ENCODE data around the gene PRKCA.

Gene PRKCA

DNA sequence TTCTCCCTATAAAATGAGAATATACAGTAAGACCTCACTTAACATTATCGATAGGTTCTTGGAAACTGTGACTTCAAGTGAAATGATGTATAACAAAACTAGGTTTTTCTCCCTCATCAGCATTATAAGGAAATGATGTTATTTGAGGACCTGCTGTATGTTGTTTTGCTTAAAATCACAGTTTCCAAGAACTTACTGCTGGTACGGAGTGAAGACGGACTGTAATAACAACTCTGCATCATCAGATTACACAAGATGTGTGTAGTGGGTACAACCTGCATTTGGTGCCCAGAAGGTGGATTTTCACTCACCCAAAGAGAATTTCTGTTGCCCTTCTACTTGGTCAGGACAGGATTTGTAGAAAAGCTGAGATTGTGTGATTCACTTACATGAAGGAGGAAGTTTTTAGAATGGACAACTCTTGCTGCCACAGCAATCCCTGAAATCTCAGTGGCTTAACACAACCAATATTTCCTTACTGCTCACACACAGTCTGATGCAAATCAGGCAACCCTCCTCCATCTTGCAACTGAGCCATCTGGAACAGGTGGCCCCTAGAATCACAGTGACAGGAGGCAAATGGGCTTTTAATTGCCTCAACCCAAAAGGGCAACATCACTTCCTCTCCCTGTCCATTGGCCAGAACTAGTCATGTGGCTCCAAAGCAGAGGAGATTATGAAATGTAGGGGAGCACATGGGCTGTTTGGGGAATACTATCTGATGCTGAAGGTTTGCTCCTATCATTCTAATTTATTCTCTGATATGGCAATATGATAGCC is 464.9 kb downstream of the PRKCA start:
- no peak overlapping the region for H3K4me2 ChIP-seq
- no peaks in the 10 kb centered on the region for H3K36me3 ChIP-seq (ENCODE audit: insufficient read depth)
- H3K27ac ChIP-seq, result no peak overlapping the region
- no peaks in the 10 kb centered on the region for H4K20me1 ChIP-seq (ENCODE audit: insufficient read depth)
- no peak overlapping the region for H2AFZ ChIP-seq (ENCODE audit: low read depth)
- H3K4me1 ChIP-seq (ENCODE audit: low read depth, poor library complexity, severe bottlenecking), result no peaks in the 10 kb centered on the region
- no peaks in the 10 kb centered on the region for H3K79me2 ChIP-seq (ENCODE audit: insufficient read depth, low read depth)
- no peak overlapping the region for H3K4me3 ChIP-seq (IDR thresholded peaks at IDR 0.05; ENCODE audit: insufficient read depth, low read depth, low read length)
- no peak overlapping the region for H3K9ac ChIP-seq
- TF ChIP-seq, protein P1, sequence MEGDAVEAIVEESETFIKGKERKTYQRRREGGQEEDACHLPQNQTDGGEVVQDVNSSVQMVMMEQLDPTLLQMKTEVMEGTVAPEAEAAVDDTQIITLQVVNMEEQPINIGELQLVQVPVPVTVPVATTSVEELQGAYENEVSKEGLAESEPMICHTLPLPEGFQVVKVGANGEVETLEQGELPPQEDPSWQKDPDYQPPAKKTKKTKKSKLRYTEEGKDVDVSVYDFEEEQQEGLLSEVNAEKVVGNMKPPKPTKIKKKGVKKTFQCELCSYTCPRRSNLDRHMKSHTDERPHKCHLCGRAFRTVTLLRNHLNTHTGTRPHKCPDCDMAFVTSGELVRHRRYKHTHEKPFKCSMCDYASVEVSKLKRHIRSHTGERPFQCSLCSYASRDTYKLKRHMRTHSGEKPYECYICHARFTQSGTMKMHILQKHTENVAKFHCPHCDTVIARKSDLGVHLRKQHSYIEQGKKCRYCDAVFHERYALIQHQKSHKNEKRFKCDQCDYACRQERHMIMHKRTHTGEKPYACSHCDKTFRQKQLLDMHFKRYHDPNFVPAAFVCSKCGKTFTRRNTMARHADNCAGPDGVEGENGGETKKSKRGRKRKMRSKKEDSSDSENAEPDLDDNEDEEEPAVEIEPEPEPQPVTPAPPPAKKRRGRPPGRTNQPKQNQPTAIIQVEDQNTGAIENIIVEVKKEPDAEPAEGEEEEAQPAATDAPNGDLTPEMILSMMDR (conservative IDR thresholded peaks at IDR 0.05; ENCODE audit: low read depth, low read length), result no peak
- no peaks in the 10 kb centered on the region for H3K27me3 ChIP-seq (ENCODE audit: insufficient read depth, low read depth)

DNA sequence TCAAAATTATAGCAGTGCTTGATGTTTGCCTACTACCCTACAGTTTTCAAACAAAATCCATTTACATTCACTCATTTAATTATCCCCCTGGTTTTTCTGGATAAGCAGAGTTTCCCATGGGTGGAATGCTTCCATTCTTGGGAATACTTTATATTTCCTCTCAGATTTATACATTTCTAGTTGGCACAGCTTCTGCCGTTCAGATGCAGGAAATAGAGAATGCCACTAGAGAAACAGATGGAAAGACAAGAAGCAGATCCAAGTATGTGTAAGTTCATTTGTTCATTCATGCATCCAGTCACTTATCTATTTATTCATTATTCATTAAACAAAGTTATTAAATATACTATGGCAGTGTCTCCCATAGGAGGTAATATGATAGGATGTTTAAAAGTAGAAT is 467.5 kb downstream of the PRKCA start:
- no peaks in the 10 kb centered on the region for H4K20me1 ChIP-seq (ENCODE audit: insufficient read depth)
- H3K36me3 ChIP-seq (ENCODE audit: insufficient read depth), result no peaks in the 10 kb centered on the region
- H3K4me3 ChIP-seq (IDR thresholded peaks at IDR 0.05; ENCODE audit: insufficient read depth, low read depth, low read length), result no peak overlapping the region
- no peaks in the 10 kb centered on the region for H3K4me1 ChIP-seq (ENCODE audit: low read depth, poor library complexity, severe bottlenecking)
- no peak overlapping the region for H3K9ac ChIP-seq
- no peak overlapping the region for H3K27ac ChIP-seq
- TF ChIP-seq, protein P1 (conservative IDR thresholded peaks at IDR 0.05; ENCODE audit: low read depth, low read length), result no peak
- H2AFZ ChIP-seq (ENCODE audit: low read depth), result no peak overlapping the region
- H3K27me3 ChIP-seq (ENCODE audit: insufficient read depth, low read depth), result no peaks in the 10 kb centered on the region
- H3K79me2 ChIP-seq (ENCODE audit: insufficient read depth, low read depth), result no peaks in the 10 kb centered on the region
- H3K4me2 ChIP-seq, result no peak overlapping the region

DNA sequence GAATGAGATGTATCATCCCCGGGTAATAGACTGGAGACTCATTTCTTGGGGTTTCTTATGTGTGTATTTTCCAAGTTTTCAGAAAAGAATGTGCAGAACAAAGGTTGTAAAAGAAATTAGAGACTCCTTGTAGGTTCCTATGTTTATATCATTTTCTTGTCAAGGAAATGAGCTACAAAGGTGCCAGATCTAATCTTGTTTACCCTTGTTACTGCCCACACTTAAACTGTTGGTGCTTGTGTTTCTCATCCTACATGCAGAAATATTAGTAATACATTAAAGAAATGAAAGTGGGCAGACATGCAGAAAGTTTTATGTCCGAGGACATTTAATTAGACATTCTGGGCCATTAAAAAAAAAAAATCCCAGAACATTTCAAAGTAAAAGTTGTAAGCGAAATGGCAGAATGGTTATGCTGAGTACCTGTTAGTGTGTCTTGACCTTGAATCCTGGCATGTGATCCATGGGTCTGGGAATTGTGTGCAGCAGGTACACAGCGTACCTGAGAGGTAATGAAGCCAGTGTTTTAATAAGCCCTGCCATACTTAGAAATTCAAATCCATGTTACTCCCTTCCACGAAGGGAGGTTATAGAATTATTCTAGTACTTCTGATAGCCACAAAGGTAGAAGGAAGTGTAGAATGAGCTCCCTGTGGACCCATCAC is 469.9 kb downstream of the PRKCA start:
- Histone ChIP-seq H3K4me1 (ENCODE audit: low read depth, poor library complexity, severe bottlenecking) (no peaks in the 10 kb centered on the region), H3K4me2 (no peak overlapping the region), H3K36me3 (ENCODE audit: insufficient read depth) (no peaks in the 10 kb centered on the region), H3K27me3 (ENCODE audit: insufficient read depth, low read depth) (no peaks in the 10 kb centered on the region), H3K79me2 (ENCODE audit: insufficient read depth, low read depth) (no peaks in the 10 kb centered on the region), H3K4me3 (IDR thresholded peaks at IDR 0.05; ENCODE audit: insufficient read depth, low read depth, low read length) (no peak overlapping the region), H3K27ac (no peak overlapping the region), H2AFZ (ENCODE audit: low read depth) (no peak overlapping the region), H3K9ac (no peak overlapping the region), H4K20me1 (ENCODE audit: insufficient read depth) (no peaks in the 10 kb centered on the region)
- TF ChIP-seq, protein P1 (conservative IDR thresholded peaks at IDR 0.05; ENCODE audit: low read depth, low read length), result no peak

DNA sequence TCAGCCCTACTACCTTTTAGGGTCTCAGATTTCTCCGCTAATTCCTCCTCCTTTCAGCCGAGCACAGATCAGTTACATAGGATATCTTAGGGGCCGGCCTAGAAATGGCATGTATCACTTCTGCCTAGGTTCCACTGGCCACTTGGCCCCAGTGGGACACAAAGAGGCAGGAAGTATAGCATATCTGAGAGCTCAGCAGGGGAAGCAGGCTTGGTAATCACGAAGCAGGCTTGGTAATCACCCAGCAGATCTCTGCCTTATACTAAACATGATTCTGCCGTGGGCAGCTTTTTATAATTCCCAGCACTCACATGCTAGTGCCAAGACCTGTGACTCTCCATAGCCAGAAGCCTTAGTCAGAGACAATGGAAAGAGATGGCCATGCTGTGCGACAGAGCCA is 472.9 kb downstream of the PRKCA start:
- no peaks in the 10 kb centered on the region for H3K36me3 ChIP-seq (ENCODE audit: insufficient read depth)

More for the DNA sequence above, 472.9 kb downstream of the PRKCA start:
- no peaks in the 10 kb centered on the region for H4K20me1 ChIP-seq (ENCODE audit: insufficient read depth)
- no peaks in the 10 kb centered on the region for H3K4me1 ChIP-seq (ENCODE audit: low read depth, poor library complexity, severe bottlenecking)
- no peak overlapping the region for H3K4me3 ChIP-seq (IDR thresholded peaks at IDR 0.05; ENCODE audit: insufficient read depth, low read depth, low read length)
- no peaks in the 10 kb centered on the region for H3K79me2 ChIP-seq (ENCODE audit: insufficient read depth, low read depth)
- H3K4me2 ChIP-seq, result no peak overlapping the region
- no peaks in the 10 kb centered on the region for H3K27me3 ChIP-seq (ENCODE audit: insufficient read depth, low read depth)
- H3K27ac ChIP-seq, result no peak overlapping the region
- H3K9ac ChIP-seq, result no peak overlapping the region
- H2AFZ ChIP-seq (ENCODE audit: low read depth), result no peak overlapping the region
- TF ChIP-seq, protein P1 (conservative IDR thresholded peaks at IDR 0.05; ENCODE audit: low read depth, low read length), result no peak
